HFFc6 (cell line): ENCODE results near the gene MCTP2. TPM values are rescaled to one million over a fixed set of nuclear protein-coding genes. Genes with fewer than 3 reads are reported as not detected.
A peak's percentile ranks its signal among the peaks of the same experiment; 100 is the strongest.

ENCODE experiments used
- DNase-seq: peaks from one replicate; pipeline ENCODE4 v3.0.0-alpha.2; 2018
- H3K27ac Mint-ChIP-seq: 2 replicates; pipeline ENCODE4 v1.8.0; 2020; ENCODE audit warnings: mild to moderate bottlenecking, mixed read lengths
- H3K27me3 Mint-ChIP-seq: 2 replicates; pipeline ENCODE4 v1.8.0; 2021; ENCODE audit warnings: mild to moderate bottlenecking, moderate library complexity, mixed read lengths; ENCODE audit not compliant: insufficient read depth
- H3K36me3 Mint-ChIP-seq: 2 replicates; pipeline ENCODE4 v1.8.0; 2021; ENCODE audit warnings: low read depth, mixed read lengths
- H3K4me1 Mint-ChIP-seq: 2 replicates; pipeline ENCODE4 v1.8.0; 2020; ENCODE audit warnings: low read depth, mixed read lengths
- H3K4me3 Mint-ChIP-seq: 2 replicates; pipeline ENCODE4 v1.8.0; 2020; ENCODE audit warnings: mild to moderate bottlenecking, moderate library complexity, mixed read lengths
- H3K9me3 Mint-ChIP-seq: 2 replicates; pipeline ENCODE4 v1.8.0; 2020; ENCODE audit warnings: mild to moderate bottlenecking, mixed read lengths
- total RNA-seq, 6 experiments: library from RNA; stranded (reverse); fragmentation: NEBNext Ultra II Directional; extraction: Animal tissue kit (Norgen Biotek cat#: 25700); gene quantifications; 2 replicates in 1 of 6; 3 replicates in 5 of 6; pipeline ENCODE4 v1.2.3, GENCODE V29; 2021
- TF ChIP-seq, protein P1 (sequence below): fragments of 200-600 bp; sonication (generic); IDR thresholded peaks from 2 replicates; pipeline ENCODE4 v1.5.0; 2021; ENCODE audit warnings: antibody characterized with exemption, mild to moderate bottlenecking

The MCTP2 gene
- total RNA-seq, 6 experiments from 2014 or later, result 0.63 to 4.4 (median 1.0) TPM

GRCh38 chr15:94229591-94230369 lies 1.6 kb upstream of the MCTP2 start:
- Mint-ChIP-seq H3K4me3 (peak overlapping the region; percentile 82; the same call in 1 of the 2 replicates), H3K27me3 (no peaks in the 10 kb centered on the region; the same call in 1 of the 2 replicates), H3K4me1 (peaks cover 39% of the 10 kb centered on the region), H3K27ac (no peak overlapping the region; the same call in 1 of the 2 replicates), H3K36me3 (no peaks in the 10 kb centered on the region), H3K9me3 (no peaks in the 10 kb centered on the region; the same call in 1 of the 2 replicates)
- TF ChIP-seq, protein P1, sequence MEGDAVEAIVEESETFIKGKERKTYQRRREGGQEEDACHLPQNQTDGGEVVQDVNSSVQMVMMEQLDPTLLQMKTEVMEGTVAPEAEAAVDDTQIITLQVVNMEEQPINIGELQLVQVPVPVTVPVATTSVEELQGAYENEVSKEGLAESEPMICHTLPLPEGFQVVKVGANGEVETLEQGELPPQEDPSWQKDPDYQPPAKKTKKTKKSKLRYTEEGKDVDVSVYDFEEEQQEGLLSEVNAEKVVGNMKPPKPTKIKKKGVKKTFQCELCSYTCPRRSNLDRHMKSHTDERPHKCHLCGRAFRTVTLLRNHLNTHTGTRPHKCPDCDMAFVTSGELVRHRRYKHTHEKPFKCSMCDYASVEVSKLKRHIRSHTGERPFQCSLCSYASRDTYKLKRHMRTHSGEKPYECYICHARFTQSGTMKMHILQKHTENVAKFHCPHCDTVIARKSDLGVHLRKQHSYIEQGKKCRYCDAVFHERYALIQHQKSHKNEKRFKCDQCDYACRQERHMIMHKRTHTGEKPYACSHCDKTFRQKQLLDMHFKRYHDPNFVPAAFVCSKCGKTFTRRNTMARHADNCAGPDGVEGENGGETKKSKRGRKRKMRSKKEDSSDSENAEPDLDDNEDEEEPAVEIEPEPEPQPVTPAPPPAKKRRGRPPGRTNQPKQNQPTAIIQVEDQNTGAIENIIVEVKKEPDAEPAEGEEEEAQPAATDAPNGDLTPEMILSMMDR, result no peak
- DNase-seq, result no peak

GRCh38 chr15:94230431-94230882 lies 904 bp upstream of the MCTP2 start:
- H3K27me3 Mint-ChIP-seq, result no peaks in the 10 kb centered on the region; the same call in 1 of the 2 replicates
- H3K4me3 Mint-ChIP-seq, result peak overlapping the region; percentile 82
- TF ChIP-seq, protein P1, result no peak
- no peaks in the 10 kb centered on the region; the same call in 1 of the 2 replicates for H3K9me3 Mint-ChIP-seq
- peaks cover 33% of the 10 kb centered on the region for H3K4me1 Mint-ChIP-seq
- no peak for DNase-seq
- H3K36me3 Mint-ChIP-seq, result no peaks in the 10 kb centered on the region
- peak overlapping the region; percentile 76; the same call in 1 of the 2 replicates for H3K27ac Mint-ChIP-seq

DNA sequence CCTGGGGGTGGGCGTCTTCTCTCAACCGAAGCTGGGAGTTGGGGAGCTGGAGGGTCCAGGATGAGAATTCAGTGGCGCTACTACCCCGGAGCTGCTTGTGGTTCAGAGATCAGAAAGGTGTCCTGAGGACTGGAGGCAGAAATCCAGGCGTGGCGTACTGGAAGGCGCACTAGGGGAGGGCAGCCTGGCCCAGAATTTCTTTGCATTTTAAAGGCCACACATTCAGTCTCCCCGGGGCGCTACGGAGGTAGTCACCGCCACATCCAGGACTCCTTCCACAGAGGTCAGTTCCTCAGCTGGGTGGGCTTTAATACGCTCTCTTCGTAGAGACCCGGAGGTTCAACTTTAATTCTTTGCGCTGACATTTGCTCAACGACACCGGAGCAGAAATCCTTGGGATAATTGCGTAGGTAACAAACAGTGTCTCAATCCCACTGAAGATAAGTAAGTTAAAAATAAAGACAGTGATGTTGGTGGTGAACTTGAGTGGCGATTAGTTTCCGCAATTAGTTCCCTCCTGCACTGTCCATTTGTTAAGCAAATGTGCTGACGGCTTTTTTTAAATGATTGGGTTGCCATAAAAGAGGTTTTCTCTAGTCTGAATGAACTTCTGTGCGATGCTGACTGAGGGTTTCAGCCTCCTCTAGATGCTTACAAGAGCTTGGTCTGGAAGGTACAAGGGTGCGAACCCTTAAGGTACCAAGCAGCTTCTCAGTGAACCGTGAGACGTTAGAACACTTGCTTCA lies 535 bp downstream of the MCTP2 start:
- peaks cover 5% of the 10 kb centered on the region; the same call in 1 of the 2 replicates for H3K9me3 Mint-ChIP-seq
- no peak for DNase-seq
- TF ChIP-seq, protein P1, result no peak
- peaks cover 19% of the 10 kb centered on the region for H3K4me1 Mint-ChIP-seq
- no peaks in the 10 kb centered on the region; the same call in 1 of the 2 replicates for H3K27me3 Mint-ChIP-seq
- peak overlapping the region; percentile 60; the same call in 1 of the 2 replicates for H3K4me3 Mint-ChIP-seq
- H3K27ac Mint-ChIP-seq, result no peak overlapping the region
- no peaks in the 10 kb centered on the region for H3K36me3 Mint-ChIP-seq

DNA sequence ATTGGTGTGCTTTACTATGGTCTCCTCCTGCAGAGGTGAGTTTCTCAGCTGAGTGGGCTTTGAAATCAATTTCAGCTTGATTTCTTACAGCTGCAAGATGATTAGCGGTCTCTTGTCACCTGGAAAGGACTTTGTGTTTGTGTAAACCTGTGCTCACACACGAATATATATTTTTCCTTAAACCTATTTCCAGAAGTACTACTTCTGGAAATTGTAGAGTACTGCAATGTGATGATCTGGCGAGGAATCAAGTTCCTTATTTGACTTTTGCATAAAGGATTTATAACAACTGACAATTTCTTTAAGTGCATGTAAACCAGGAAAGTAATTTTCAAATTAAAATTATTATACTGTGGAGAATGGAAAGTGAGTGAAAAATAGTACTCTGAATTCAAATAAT lies 2.1 kb downstream of the MCTP2 start:
- H3K27me3 Mint-ChIP-seq, result no peaks in the 10 kb centered on the region; the same call in 1 of the 2 replicates
- no peaks in the 10 kb centered on the region for H3K36me3 Mint-ChIP-seq
- H3K27ac Mint-ChIP-seq, result no peak overlapping the region
- H3K9me3 Mint-ChIP-seq, result peaks cover 6% of the 10 kb centered on the region; the same call in 1 of the 2 replicates
- DNase-seq, result no peak
- peaks cover 19% of the 10 kb centered on the region for H3K4me1 Mint-ChIP-seq
- TF ChIP-seq, protein P1, result no peak
- H3K4me3 Mint-ChIP-seq, result no peak overlapping the region

DNA sequence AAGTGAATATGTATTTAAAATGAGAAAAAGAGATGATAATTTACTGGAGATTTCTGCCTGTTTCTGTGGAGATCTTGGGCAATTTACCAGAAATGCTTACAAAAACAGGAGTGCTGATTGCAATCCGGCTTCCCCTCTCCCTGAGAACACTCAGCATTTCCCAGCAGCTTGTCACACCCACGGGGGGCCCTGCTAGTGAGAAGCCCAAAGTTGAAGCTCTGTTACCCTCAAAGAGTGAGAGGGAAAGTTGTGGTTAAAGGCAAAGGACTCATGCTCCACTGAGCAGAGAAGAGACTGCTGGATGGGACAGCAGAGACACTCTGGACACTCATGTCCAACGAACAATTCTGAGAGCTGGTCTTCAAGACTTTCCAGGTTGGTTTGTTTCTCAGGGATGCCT lies 2.9 kb downstream of the MCTP2 start:
- no peak for DNase-seq
- Mint-ChIP-seq H3K36me3 (no peaks in the 10 kb centered on the region), H3K4me3 (no peak overlapping the region), H3K9me3 (peaks cover 9% of the 10 kb centered on the region; the same call in 1 of the 2 replicates), H3K27me3 (no peaks in the 10 kb centered on the region; the same call in 1 of the 2 replicates), H3K4me1 (peaks cover 23% of the 10 kb centered on the region), H3K27ac (no peak overlapping the region)
- TF ChIP-seq, protein P1, result no peak
